Right lobe of liver (tissue), 4 donors: Measurements from ENCODE around the gene NSMCE3.

Experiments
- POLR2A ChIP-seq: fragments of 450-650 bp; IDR thresholded peaks from one replicate; pipeline ENCODE4 v1.6.1; 2017; ENCODE audit warnings: antibody characterized with exemption, mild to moderate bottlenecking
- TF ChIP-seq, protein P1 (sequence below), 4 donors: fragments of 200-600 bp in 3 of 4; fragments of 450-650 bp in 1 of 4; IDR thresholded peaks; one replicate each; pipeline versions ENCODE4 v1.5.1 to v1.8.0; 2016 to 2022; ENCODE audit warnings: antibody characterized with exemption in 4 of 4, mild to moderate bottlenecking in 2 of 4
- donor health status: DM: no; HTN: no; CAD: no.
- donor health status: DM: no; HTN: no; CAD: no.
- donor health status: DM: no; HTN: yes; CAD: no.

DNA sequence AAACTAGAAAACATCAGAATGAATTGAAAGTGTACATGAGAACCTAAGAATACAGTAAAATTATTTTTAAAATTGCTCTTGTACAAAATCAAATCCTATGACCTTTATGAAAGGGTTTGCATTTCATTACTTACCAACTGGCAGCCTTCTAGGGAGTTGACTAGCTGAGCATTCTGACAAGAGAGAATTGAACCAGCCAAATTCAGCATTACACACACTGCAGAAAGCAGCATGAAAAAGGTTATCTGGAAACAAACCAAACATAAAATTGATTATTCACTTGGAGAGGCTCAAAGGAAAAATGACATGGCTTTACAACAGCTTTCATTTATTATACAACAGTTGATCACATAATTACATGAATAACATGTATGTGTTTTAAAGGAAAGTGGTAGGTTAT, 17.4 kb downstream of the NSMCE3 start:
- TF ChIP-seq, protein P1, sequence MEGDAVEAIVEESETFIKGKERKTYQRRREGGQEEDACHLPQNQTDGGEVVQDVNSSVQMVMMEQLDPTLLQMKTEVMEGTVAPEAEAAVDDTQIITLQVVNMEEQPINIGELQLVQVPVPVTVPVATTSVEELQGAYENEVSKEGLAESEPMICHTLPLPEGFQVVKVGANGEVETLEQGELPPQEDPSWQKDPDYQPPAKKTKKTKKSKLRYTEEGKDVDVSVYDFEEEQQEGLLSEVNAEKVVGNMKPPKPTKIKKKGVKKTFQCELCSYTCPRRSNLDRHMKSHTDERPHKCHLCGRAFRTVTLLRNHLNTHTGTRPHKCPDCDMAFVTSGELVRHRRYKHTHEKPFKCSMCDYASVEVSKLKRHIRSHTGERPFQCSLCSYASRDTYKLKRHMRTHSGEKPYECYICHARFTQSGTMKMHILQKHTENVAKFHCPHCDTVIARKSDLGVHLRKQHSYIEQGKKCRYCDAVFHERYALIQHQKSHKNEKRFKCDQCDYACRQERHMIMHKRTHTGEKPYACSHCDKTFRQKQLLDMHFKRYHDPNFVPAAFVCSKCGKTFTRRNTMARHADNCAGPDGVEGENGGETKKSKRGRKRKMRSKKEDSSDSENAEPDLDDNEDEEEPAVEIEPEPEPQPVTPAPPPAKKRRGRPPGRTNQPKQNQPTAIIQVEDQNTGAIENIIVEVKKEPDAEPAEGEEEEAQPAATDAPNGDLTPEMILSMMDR (IDR thresholded peaks at IDR 0.05): no peak
- no peak for TF ChIP-seq POLR2A
